ENCODE results near the gene CTSK.

GRCh38 chr1:150780510-150780909, 27.6 kb downstream of the CTSK start:
- TF ChIP-seq CTCF (IDR thresholded peaks at IDR 0.05) = no peak
- TF ChIP-seq POLR2A (IDR thresholded peaks at IDR 0.05) = no peak

All from thyroid gland (tissue), 4 donors.